Stomach (tissue), 19 donors: Measurements from ENCODE around the gene AMTN. TPM values are rescaled to one million over a fixed set of nuclear protein-coding genes. Genes with fewer than 3 reads are reported as not detected.

Experiments
- DNase-seq, 2 donors: peaks; one replicate each; pipeline versions ENCODE4 v3.0.0 to v3.0.0-alpha.2; 2013 to 2019
- H3K27ac ChIP-seq, 5 donors: fragments of 200-600 bp in 4 of 5; sonication (generic) in 4 of 5; one replicate each; pipeline ENCODE4 v1.5.1; 2013 to 2019; ENCODE audit warnings: mild to moderate bottlenecking in 1 of 5, moderate library complexity in 1 of 5
- H3K27me3 ChIP-seq, 3 donors: fragments of 200-600 bp; sonication (generic); one replicate each; pipeline ENCODE4 v1.5.1; 2017 to 2019; ENCODE audit warnings: mixed run types in 1 of 3
- H3K36me3 ChIP-seq, 4 donors: fragments of 200-600 bp; sonication (generic); 1 replicate in 3 of 4; 2 replicates in 1 of 4; pipeline ENCODE4 v1.5.1; 2016 to 2019
- H3K4me1 ChIP-seq, 4 donors: fragments of 200-600 bp; sonication (generic); one replicate each; pipeline ENCODE4 v1.5.1; 2016 to 2019
- H3K4me3 ChIP-seq, 4 donors: fragments of 200-600 bp; sonication (generic) in 3 of 4; one replicate each; pipeline ENCODE4 v1.5.1; 2016 to 2019; ENCODE audit warnings: mild to moderate bottlenecking in 1 of 4
- H3K9me3 ChIP-seq, 4 donors: fragments of 200-600 bp; sonication (generic); one replicate each; pipeline ENCODE4 v1.5.1; 2016 to 2019
- CTCF ChIP-seq, 7 experiments: fragments of 450-650 bp in 4 of 7; fragments of 200-600 bp in 3 of 7; sonication (generic) in 3 of 7; IDR thresholded peaks; one replicate each; pipeline ENCODE4 v1.5.1; 2016 to 2019; ENCODE audit warnings: antibody characterized with exemption in 7 of 7, control low read depth in 2 of 7, mild to moderate bottlenecking in 1 of 7
- EP300 ChIP-seq: sonication (generic); formaldehyde crosslinking; IDR thresholded peaks from one replicate; pipeline ENCODE4 v1.6.1; 2017; ENCODE audit warnings: antibody characterized with exemption
- POLR2A ChIP-seq, 4 donors: fragments of 450-650 bp; IDR thresholded peaks; one replicate each; pipeline ENCODE4 v1.6.1; 2016; ENCODE audit warnings: antibody characterized with exemption in 4 of 4, control low read depth in 2 of 4, mild to moderate bottlenecking in 1 of 4, moderate library complexity in 1 of 4
- POLR2AphosphoS5 ChIP-seq, 3 donors: sonication (generic); formaldehyde crosslinking; IDR thresholded peaks; one replicate each; pipeline ENCODE4 v1.6.1; 2016; ENCODE audit warnings: antibody characterized with exemption in 3 of 3
- WGBS, 5 donors: extraction: QIAGEN DNeasy Blood & Tissue Kit in 3 of 5; methylation state at CpG; one replicate each; pipeline versions ENCODE4 v1.1.5 to v1.1.7; 2013 to 2018; 5-methylcytosine and 5-hydroxymethylcytosine counted together
- intact Hi-C: fragments of 100-400 bp; cut with DNase I; formaldehyde crosslinking; loops from one replicate; pipeline ENCODE4 v1.15.1; 2023; ENCODE audit warnings: low total_unique reads
- long read RNA-seq, 10 donors: transcript quantifications; one replicate each; lab custom pipeline, GENCODE V29; 2026
- polyA plus RNA-seq, 3 donors: library from polyadenylated mRNA; stranded (reverse); fragments of 200-250 nt; gene quantifications; one replicate each; pipeline ENCODE4 v1.2.3, GENCODE V29; 2013
- total RNA-seq, 5 donors: library from RNA; depleted of rRNA; stranded (reverse); fragments of >200 nt; gene quantifications; one replicate each; pipeline versions ENCODE4 v1.1.0 to v1.2.3, GENCODE V29; 2014 to 2016
- donor health status: healthy with polysubstance abuse.
- donor health status: Bipolar disorder and iron deficiency.
- donor health status: healthy.

Gene AMTN
- total RNA-seq (not detected), polyA plus RNA-seq (under 1 TPM in 1 of 3 donors, not detected in 2; 0.23 TPM)
- long read RNA-seq, donor 1: 0 reads
- long read RNA-seq, donor 2: 0 reads
- long read RNA-seq, donor 3: 0 reads
- long read RNA-seq, donor 4: 0 reads
- long read RNA-seq, donor 5: 0 reads
- long read RNA-seq, donor 6: 0 reads
- long read RNA-seq, donor 7: 0 reads
- long read RNA-seq, donor 8: 0 reads
- long read RNA-seq, donor 9: 0 reads
- long read RNA-seq, donor 10: 0 reads

- no peaks in the 10 kb centered on the region for H3K4me1 ChIP-seq
- H3K36me3 ChIP-seq: no peaks in the 10 kb centered on the region
- no peak within 1 kb of the TSS for H3K27ac ChIP-seq
- no peak for TF ChIP-seq POLR2AphosphoS5 (IDR thresholded peaks at IDR 0.05)
- TF ChIP-seq EP300: no peak
- TF ChIP-seq CTCF (IDR thresholded peaks at IDR 0.05): no peak
- no peak for TF ChIP-seq POLR2A (IDR thresholded peaks at IDR 0.05)
- 61 to 74% (median 65%) methylated on average over 2 of the region's 2 CpGs for WGBS, 5 donors
- no peak for DNase-seq
- no peaks in the 10 kb centered on the region for H3K27me3 ChIP-seq
- intact Hi-C loops: no loop called here
- no peak within 1 kb of the TSS for H3K4me3 ChIP-seq
- H3K9me3 ChIP-seq: no peaks in the 10 kb centered on the region
Measured at GRCh38 chr4:70518269-70518668, at the start of gene AMTN. Gene AMTN, plus strand, starts transcription at chr4:70518569. Its CDS starts 209 bp downstream, at chr4:70518778.

GRCh38 chr4:70471897-70472296, 46.5 kb upstream of the AMTN start, which contains the start of gene MUC7:
Gene MUC7, plus strand, starts transcription at chr4:70472197. Its CDS starts 1,825 bp downstream, at chr4:70474022.
- no peak for DNase-seq
- Histone ChIP-seq H3K27me3 (no peaks in the 10 kb centered on the region), H3K4me1 (no peaks in the 10 kb centered on the region), H3K27ac (no peak within 1 kb of the TSS), H3K9me3 (no peaks in the 10 kb centered on the region), H3K36me3 (no peaks in the 10 kb centered on the region), H3K4me3 (no peak within 1 kb of the TSS)
- WGBS, 5 donors: 66 to 77% (median 70%) methylated on average over 4 of the region's 4 CpGs
- intact Hi-C loops: no loop called here
- no peak for TF ChIP-seq CTCF (IDR thresholded peaks at IDR 0.05)
- no peak for TF ChIP-seq POLR2A (IDR thresholded peaks at IDR 0.05)
- TF ChIP-seq POLR2AphosphoS5 (IDR thresholded peaks at IDR 0.05): no peak
- TF ChIP-seq EP300: no peak

- DNase-seq: no peak
- Histone ChIP-seq H3K27ac (no peak overlapping the region), H3K36me3 (no peaks in the 10 kb centered on the region), H3K4me3 (no peak overlapping the region), H3K4me1 (no peaks in the 10 kb centered on the region), H3K27me3 (no peaks in the 10 kb centered on the region), H3K9me3 (no peaks in the 10 kb centered on the region)
- no peak for TF ChIP-seq POLR2AphosphoS5 (IDR thresholded peaks at IDR 0.05)
- no peak for TF ChIP-seq CTCF (IDR thresholded peaks at IDR 0.05)
- no peak for TF ChIP-seq POLR2A (IDR thresholded peaks at IDR 0.05)
- no peak for TF ChIP-seq EP300
- intact Hi-C loops: no loop called here
- 85 to 94% (median 91%) methylated on average over 4 of the region's 4 CpGs for WGBS, 5 donors
Measured at GRCh38 chr4:70473679-70474078, 44.7 kb upstream of the AMTN start.

GRCh38 chr4:70488748-70489147, 29.6 kb upstream of the AMTN start:
- Histone ChIP-seq H3K4me1 (no peaks in the 10 kb centered on the region), H3K27me3 (no peaks in the 10 kb centered on the region), H3K27ac (no peak overlapping the region), H3K4me3 (no peak overlapping the region), H3K36me3 (no peaks in the 10 kb centered on the region), H3K9me3 (no peaks in the 10 kb centered on the region)
- TF ChIP-seq EP300: no peak
- no peak for TF ChIP-seq CTCF (IDR thresholded peaks at IDR 0.05)
- no peak for TF ChIP-seq POLR2A (IDR thresholded peaks at IDR 0.05)
- no peak for TF ChIP-seq POLR2AphosphoS5 (IDR thresholded peaks at IDR 0.05)
- 33 to 61% (median 53%) methylated on average over 3 of the region's 3 CpGs for WGBS, 5 donors
- intact Hi-C loops: no loop called here
- no peak for DNase-seq
